ENCODE data around the gene P4HA3.

DNA sequence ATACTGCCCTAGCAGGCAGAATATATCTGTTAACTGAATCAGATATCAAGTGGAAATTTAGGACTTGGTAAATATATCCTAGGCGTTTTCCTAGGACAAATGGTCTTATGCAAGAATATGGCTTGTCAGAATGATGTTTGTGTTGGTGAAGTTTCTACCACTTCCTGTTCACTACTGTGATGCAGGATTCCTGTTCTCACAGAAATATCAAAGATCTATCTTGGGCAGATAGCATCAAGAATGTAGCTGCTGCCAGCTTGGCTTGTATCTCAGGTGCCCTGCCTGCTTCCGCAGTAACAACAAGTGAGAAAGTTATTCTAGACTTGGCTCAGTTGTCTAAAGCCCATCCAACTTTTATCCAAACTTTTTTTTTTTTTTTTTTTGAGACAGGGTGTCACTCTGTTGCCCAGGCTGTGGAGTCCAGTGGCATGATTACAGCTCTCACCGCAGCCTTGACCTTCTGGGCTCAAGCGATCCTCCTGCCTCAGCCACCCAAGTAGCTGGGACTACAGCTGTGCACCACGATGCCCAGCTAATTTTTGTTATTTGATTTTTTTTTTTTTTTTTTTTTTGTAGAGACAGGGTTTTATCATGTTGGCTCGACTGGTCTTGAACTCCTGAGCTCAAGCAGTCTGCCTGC lies 79.0 kb downstream of the P4HA3 start:
- TF ChIP-seq, protein P1, sequence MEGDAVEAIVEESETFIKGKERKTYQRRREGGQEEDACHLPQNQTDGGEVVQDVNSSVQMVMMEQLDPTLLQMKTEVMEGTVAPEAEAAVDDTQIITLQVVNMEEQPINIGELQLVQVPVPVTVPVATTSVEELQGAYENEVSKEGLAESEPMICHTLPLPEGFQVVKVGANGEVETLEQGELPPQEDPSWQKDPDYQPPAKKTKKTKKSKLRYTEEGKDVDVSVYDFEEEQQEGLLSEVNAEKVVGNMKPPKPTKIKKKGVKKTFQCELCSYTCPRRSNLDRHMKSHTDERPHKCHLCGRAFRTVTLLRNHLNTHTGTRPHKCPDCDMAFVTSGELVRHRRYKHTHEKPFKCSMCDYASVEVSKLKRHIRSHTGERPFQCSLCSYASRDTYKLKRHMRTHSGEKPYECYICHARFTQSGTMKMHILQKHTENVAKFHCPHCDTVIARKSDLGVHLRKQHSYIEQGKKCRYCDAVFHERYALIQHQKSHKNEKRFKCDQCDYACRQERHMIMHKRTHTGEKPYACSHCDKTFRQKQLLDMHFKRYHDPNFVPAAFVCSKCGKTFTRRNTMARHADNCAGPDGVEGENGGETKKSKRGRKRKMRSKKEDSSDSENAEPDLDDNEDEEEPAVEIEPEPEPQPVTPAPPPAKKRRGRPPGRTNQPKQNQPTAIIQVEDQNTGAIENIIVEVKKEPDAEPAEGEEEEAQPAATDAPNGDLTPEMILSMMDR (IDR thresholded peaks at IDR 0.05; ENCODE audit: low read depth, low read length), result no peak
- no peak for TF ChIP-seq EZH2phosphoT487 (IDR thresholded peaks at IDR 0.05; ENCODE audit: low read depth)

All from OCI-LY3 (cell line).